Measurements from ENCODE around the gene GRIN2A. TPM values are rescaled to one million over a fixed set of nuclear protein-coding genes. Genes with fewer than 3 reads are reported as not detected.

The GRIN2A gene
- total RNA-seq, 1 donor from 2014 or later: not detected

DNA sequence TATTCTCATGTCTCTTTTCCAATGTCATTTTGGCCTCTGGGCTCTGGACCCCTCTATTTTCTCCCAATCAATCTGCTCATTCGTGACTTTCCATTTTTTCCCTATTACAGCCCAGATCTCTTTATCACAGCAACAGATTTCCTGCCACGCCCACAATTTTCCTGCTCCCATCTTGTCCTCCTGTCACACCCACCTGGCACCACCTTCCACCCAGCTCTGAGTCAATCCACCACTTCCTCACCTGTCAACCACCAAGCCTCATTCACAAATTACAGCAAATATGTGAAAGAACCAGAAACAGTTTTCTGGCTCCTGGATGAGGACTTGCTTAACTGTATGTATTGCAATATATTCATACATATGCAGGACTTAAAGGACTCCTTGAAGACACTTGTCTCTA is 311.3 kb downstream of the GRIN2A start:
- TF ChIP-seq, protein P1, sequence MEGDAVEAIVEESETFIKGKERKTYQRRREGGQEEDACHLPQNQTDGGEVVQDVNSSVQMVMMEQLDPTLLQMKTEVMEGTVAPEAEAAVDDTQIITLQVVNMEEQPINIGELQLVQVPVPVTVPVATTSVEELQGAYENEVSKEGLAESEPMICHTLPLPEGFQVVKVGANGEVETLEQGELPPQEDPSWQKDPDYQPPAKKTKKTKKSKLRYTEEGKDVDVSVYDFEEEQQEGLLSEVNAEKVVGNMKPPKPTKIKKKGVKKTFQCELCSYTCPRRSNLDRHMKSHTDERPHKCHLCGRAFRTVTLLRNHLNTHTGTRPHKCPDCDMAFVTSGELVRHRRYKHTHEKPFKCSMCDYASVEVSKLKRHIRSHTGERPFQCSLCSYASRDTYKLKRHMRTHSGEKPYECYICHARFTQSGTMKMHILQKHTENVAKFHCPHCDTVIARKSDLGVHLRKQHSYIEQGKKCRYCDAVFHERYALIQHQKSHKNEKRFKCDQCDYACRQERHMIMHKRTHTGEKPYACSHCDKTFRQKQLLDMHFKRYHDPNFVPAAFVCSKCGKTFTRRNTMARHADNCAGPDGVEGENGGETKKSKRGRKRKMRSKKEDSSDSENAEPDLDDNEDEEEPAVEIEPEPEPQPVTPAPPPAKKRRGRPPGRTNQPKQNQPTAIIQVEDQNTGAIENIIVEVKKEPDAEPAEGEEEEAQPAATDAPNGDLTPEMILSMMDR (IDR thresholded peaks at IDR 0.05; ENCODE audit: insufficient read depth, low read length, severe bottlenecking): no peak
- Histone ChIP-seq H3K4me3 (ENCODE audit: low read depth, low read length) (no peak overlapping the region), H3K27me3 (ENCODE audit: control insufficient read depth, insufficient read depth, low read length) (no peaks in the 10 kb centered on the region), H3K36me3 (ENCODE audit: control insufficient read depth, insufficient read depth, low read length) (no peaks in the 10 kb centered on the region)
- peak; percentile 77 for DNase-seq (ENCODE audit: low read depth)
- FAIRE-seq: no peak

DNA sequence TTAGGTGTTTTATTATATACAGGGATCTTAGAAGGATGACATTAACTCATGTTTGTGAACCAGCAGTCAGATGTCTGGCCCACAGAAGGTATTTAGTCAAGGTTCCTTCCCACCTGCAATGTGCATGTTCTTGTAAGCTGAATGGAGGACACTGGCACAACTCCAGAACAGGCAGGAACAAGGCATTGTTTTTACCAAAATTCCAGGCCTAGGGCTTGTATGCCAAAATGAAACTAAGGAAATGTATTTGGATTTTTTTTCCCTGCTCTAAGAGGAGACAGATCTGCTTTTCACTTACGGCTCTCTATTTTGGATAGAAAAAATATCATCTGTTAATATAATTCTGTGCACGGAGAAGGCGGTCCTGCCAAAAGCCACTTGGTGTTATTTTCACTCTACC is 312.5 kb downstream of the GRIN2A start:
- H3K36me3 ChIP-seq (ENCODE audit: control insufficient read depth, insufficient read depth, low read length): no peaks in the 10 kb centered on the region
- no peaks in the 10 kb centered on the region for H3K27me3 ChIP-seq (ENCODE audit: control insufficient read depth, insufficient read depth, low read length)

DNA sequence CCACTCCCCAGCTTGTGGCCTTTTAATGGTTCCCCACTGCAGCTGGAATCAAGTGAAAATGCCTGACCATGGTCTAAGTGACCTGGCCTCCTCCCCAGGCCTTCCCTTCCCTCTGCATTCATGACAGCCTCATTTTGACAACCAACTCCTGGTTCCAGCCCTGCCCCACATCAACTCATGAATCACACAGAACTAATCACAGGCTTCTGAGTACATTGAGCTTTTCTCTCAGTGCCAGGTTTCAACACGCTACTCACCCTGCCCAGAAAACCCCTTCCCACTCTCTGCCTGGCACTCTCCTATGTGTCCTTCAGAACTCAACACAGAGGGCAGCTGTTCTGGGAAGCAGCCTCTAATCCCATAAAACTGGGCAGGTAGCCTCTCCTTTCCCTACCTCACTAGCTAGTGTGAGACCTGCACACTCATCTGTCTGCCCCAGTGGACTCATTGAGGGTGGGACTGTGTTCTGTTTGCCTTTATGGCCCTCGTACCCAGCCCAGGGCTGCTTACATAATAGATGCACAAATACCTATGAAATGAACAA is 313.6 kb downstream of the GRIN2A start:
- TF ChIP-seq, protein P1 (IDR thresholded peaks at IDR 0.05; ENCODE audit: insufficient read depth, low read length, severe bottlenecking): no peak
- Histone ChIP-seq H3K4me3 (ENCODE audit: low read depth, low read length) (no peak overlapping the region), H3K27me3 (ENCODE audit: control insufficient read depth, insufficient read depth, low read length) (no peaks in the 10 kb centered on the region), H3K36me3 (ENCODE audit: control insufficient read depth, insufficient read depth, low read length) (no peaks in the 10 kb centered on the region)
- peak; percentile 36 for FAIRE-seq
- DNase-seq (ENCODE audit: low read depth): peak; percentile 71

More for the DNA sequence above, 312.5 kb downstream of the GRIN2A start:
- H3K4me3 ChIP-seq (ENCODE audit: low read depth, low read length): no peak overlapping the region
- FAIRE-seq (no peak), DNase-seq (ENCODE audit: low read depth) (no peak)
- TF ChIP-seq, protein P1 (IDR thresholded peaks at IDR 0.05; ENCODE audit: insufficient read depth, low read length, severe bottlenecking): no peak

DNA sequence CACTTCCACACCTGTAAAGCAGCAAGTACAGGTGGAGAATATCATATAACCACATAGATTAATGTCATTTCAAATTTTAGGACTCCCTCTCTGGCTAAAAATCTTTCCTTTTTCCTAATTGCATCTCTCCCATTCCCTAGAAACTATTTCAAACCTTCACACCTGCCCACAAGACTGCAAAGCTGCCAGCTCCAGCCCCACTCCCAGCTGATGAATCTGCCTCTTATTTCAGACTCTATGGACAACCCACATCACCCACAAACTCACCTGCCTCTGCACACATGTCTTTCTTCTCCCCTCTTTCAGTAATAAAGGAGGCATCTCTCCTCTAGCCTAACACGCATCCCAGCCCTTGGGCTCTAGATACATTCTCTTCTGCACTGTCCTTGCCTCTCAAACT is 315.1 kb downstream of the GRIN2A start:
- TF ChIP-seq, protein P1 (IDR thresholded peaks at IDR 0.05; ENCODE audit: insufficient read depth, low read length, severe bottlenecking): no peak
- DNase-seq (ENCODE audit: low read depth) (no peak), FAIRE-seq (no peak)
- no peak overlapping the region for H3K4me3 ChIP-seq (ENCODE audit: low read depth, low read length)
- H3K27me3 ChIP-seq (ENCODE audit: control insufficient read depth, insufficient read depth, low read length): no peaks in the 10 kb centered on the region
- no peaks in the 10 kb centered on the region for H3K36me3 ChIP-seq (ENCODE audit: control insufficient read depth, insufficient read depth, low read length)

DNA sequence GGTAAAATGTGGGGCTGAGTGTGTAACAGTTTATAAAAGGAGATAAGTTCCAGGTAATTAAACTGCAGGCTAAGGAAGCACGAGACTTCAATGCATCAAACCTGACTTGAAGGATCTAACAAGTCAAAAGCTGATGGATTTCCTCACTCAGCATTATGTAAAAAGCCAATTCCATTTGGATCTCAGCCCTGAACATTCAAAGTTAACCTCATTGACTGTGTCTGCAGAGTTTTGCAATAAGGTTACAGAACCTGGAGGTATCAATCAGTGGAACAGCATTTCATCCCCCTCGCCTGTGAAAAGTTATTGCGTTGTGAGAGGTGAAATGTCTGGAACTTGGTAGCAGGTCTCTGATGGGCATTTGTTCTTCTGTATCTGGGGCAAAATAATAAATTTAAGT is 317.8 kb downstream of the GRIN2A start:
- H3K36me3 ChIP-seq (ENCODE audit: control insufficient read depth, insufficient read depth, low read length): no peaks in the 10 kb centered on the region
- no peak overlapping the region for H3K4me3 ChIP-seq (ENCODE audit: low read depth, low read length)
- DNase-seq (ENCODE audit: low read depth) (no peak), FAIRE-seq (no peak)
- H3K27me3 ChIP-seq (ENCODE audit: control insufficient read depth, insufficient read depth, low read length): no peaks in the 10 kb centered on the region
- TF ChIP-seq, protein P1 (IDR thresholded peaks at IDR 0.05; ENCODE audit: insufficient read depth, low read length, severe bottlenecking): no peak

DNA sequence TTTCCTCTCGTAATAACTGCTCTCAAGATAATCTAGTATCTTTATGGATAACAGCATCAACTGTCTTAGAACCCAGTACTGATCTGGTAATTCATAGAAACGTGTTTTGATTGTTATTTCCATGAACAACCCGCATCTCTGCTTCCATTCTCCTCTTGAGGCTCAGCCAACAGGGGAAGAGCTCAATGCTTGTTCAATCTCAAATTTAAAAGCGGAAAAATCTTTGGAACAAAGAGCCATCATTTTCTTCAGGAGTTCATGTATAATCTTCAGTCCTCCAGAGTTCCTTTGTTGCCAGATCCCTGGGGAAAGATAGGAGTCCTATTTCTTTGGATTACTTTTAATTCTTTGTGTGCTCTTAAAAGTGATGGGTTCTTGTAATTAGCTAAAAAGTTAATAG is 319.9 kb downstream of the GRIN2A start:
- DNase-seq (ENCODE audit: low read depth) (no peak), FAIRE-seq (no peak)
- no peaks in the 10 kb centered on the region for H3K36me3 ChIP-seq (ENCODE audit: control insufficient read depth, insufficient read depth, low read length)
- no peaks in the 10 kb centered on the region for H3K27me3 ChIP-seq (ENCODE audit: control insufficient read depth, insufficient read depth, low read length)
- TF ChIP-seq, protein P1 (IDR thresholded peaks at IDR 0.05; ENCODE audit: insufficient read depth, low read length, severe bottlenecking): no peak
- no peak overlapping the region for H3K4me3 ChIP-seq (ENCODE audit: low read depth, low read length)

Measured in bronchial epithelial cell (primary cell).